Activated gamma-delta T cell treated with anti-CD3 and anti-CD28 coated beads, Interleukin-2, amount 50 U/mL, for 16 hours (primary cell): ENCODE measurements around the gene MAP2K2.
A peak's percentile ranks its signal among the peaks of the same experiment; 100 is the strongest.

Experiments
- DNase-seq: peaks from one replicate; pipeline ENCODE4 v3.0.0-alpha.2; 2020; ENCODE audit warnings: low read depth

MAP2K2 gene

DNA sequence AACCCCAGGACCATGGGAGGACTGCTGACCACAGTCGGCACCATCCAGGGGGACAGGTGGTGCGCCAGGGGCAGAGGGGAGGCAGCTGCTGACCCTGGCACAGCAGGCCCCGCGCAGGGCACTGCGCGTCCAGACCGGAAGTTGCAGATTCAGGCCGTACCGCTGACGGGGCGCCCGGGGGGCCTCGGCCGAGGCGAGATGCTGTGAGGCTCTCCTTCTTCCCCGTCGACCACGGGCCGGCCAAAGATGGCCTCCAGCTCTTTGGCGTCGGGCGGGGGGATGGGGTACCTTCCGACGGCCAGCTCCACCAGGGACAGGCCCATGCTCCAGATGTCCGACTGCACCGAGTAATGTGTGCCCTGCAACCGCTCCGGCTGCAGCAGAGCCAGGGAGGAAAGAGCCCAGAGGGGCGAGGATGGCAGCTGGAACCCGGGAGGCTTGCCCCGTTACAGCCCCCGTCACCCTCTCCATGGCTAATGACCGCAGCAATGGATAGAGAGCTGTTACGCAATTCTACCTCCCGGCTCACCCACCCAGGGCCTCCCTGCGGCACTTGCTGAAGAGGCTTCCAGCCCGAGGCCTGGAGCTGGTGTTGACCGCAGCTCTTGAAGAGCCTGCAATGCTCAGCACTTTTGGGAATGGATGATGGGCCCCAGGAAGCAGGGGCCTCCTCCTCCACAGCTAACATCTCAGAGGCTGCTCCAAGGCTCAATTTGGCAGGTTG, 24.7 kb downstream of the MAP2K2 start:
- no peak for DNase-seq

DNA sequence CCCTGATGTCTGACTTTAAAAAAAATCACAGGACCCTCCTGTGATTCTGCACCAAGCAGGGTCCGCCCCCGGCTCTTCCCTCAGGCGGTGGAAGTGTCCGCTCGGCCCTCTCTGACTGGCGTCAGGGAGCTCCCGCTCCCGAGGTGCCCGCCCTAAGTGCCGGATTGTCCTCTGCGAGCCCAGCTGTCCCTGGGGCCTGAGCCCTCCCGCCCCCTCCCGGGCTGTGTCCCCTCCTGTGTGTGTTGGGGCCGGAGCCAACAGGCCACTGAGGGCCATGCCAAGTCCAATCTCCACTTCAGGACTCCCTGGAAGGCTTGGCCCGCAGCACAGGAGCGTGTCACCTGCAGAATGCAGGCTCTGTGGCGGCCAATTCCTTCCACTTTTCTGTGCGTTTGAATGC, 25.4 kb downstream of the MAP2K2 start:
- DNase-seq: no peak

DNA sequence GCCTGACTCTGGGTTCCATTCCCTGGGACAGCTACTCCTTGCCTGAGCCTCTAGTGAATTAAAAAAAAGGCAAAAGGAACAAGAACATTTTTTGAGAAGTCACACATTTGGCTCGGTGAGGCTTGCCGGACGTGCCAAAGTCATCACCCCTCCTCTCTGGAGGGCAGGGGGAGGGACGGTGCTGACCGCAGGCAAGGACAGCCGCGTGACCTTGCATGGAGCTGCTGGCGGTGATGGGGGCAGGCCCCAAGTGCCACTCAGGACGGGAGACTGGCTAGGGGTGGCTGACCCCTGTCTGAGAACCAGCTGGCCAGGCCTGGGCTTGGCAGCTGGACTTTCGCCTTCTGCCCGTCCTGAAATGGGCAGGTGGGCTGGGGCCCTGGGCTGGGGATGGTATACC, 26.4 kb downstream of the MAP2K2 start:
- no peak for DNase-seq

DNA sequence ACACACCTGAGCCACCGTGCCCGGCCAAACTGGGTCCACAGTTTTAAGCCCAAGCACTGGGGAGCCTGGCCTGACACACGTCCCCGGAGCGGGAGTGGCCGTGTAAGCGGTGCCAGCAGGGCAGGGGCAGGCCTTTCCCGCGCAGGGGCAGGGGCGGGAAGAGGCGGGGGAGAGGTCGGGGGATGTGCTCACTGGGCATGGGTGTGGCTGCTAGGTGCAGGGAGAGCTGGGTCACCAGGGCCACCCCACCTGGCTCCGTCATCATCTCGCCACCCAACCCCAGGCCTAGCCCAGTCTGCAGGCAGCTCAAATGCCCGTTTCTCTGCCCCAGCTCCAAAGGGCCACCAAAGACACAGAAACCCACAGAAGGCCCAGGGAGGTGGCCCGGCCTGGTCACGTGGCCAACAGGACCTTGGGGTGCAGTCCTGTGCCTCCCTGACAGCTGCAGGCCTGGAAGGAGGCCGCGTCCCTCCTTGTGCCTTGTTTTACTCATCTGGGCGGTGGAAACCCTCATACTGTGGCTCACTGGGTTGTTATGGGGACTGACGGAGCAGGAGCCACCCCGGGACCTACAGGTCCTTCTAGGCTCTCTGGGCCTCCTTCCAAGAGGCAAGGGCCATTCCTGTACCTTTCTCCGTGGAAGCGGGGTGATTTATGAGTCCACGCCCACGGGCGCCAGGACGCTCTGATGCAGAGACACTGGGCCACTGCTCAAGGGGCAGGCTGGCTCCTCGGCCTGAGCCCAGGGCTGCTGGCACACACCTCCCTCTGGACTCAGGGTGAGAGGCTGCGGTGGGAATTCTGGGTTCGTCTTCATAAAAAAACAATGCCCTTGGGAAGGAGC, 27.7 kb downstream of the MAP2K2 start:
- no peak for DNase-seq

DNA sequence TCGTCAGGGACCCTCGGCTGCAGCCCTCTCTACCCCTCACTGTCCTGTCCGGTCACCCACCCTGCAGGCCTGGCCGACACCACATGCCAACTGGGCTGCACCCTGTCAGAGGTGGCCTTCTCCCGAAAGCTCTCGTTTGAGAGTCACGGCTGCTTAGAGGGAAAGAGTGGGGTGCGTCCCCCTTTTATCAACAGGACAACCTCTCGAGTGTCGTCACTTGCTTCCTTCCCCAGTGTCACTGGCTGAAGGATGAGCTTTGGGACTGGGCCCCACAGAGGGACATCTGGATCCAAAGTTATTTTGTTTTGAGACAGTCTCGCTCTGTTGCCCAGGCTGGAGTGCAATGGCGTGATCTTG, 28.5 kb downstream of the MAP2K2 start:
- DNase-seq: no peak

DNA sequence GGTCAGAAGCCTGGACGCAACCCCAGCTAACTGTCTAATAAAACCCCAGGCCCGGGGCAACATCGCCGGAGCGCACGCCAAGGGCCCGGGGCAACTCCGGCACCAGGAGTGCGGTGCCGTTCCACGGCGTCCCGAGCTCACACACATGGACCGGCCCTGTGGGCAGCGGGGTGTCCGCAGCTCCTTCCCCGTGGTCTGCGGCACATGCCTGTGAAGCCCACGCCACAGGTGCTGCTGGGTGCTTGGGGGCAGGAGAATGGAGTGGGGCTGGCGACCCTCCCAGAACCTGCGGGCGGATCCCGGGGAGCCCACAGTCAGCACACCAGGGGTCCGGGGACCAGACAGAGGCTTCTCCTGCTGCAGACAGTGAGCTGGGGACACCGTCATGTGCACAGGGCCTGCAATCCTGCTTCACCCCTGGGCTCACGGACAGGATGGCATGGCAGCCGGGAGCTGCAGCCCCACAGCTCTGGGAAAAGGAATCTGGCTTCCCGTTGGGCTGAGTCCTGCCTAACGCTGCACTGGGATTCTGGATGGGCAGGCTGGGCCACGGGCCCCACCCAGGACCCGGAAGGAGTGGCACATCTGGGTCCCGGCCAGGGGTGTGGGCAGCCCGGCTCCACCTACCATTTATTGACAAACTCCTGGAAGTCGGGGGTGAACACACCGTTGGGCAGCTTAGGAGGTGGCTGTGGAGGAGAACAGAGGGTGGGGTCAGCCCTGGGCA, 29.0 kb downstream of the MAP2K2 start:
- DNase-seq: no peak

DNA sequence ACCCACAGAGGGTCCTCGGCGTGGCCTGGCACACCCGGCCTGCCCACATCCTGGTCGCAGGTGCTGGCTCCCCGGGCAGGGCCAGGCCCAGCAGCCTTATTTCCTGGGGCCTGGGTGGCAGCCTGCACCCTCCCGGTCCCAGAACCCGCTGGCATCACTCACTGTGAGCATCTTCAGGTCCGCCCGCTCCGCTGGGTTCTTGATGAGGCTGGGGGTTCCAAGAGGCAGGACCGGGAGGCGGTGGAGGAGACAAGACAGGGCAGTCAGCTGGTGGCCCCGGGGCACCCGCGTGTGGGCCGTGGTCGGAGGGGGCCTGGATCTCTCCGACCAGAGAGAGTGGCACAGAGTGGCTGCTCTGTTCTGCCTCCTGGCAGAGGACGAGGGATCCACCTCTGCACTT, 29.6 kb downstream of the MAP2K2 start:
- no peak for DNase-seq

DNA sequence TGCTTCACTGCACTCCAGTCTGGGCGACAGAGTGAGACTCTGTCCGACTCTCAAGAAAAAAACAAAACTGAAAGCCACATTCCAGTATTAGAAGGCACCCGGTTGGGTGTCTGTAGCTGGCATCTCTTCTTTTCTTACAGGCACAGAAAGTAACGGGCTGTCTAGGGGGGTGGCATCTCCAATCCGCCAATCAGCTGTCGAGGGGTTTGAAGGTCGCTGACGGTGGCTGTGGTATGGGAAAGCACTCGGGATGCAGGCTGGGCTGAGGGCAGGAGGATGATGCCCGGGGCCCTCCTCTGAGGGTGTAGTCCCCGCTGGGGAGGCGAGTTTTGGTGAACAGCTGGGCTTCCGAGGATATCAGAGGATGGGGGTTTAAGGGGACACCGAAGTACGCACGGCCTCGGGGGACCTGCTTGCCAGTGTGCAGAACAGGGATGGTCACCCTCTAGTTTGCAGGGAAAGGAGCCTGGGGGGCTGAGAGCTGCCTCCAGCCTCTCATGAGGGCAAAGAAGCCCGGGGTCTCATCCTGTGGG, 30.2 kb downstream of the MAP2K2 start:
- DNase-seq: no peak

DNA sequence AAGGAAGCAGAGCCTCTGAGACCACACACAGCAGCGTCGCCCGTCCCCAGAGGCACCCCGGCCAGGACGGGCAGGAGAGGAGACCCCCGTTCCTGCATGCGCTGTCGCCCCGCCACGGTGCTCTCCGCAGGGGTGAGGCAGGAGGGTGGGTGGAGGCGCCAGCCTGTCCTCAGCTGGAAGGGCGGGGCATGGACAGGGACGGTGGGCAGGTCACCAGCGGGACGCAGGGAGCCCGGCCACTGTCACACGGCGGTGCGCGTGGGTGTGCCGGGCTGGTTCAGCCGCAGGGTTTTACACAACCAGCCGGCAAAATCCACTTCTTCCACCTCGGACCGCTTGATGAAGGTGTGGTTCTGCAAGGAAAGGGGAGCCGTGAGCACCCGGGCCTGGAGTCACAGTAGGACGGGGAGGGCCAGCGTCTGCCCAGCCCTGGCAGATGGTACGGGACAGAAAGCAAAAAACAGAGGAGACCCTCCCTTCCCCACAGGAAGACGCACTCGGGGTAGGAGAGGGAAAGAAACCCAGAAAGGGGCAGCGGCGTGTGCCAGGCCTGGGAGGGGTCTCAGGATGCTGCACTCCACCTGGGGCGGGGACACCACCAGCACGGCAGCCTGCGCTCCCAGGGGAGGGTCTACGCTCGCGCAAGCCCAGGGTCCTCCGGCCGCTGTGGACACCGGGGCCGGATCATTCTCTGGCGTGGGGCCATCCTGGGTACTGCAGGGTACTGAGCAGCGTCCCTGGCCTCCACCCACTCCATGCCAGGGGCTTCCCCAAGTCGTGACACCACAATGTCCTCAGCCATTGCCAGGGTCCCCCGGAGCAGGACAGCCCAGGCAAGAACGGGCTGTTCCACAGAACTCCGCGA, 33.3 kb downstream of the MAP2K2 start:
- no peak for DNase-seq

DNA sequence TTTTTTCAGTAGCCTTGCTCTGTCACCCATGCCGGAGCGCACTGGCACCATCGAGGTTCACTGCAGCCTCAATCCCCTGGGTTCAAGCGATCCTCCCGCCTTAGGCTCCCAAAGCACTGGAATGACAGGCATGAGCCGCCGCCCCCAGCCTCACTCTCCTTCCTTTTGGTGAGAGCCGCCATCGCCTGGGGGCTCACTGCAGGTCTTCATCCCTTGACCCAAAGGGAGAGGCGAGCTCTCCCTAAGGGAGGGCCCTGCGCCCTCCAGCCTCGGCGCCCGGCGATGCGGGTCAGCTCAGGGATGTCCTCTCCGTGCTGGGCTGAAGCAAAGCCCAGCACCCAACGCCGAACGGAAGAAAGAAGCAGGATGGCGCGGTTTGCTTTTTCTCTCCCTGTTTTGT, 34.0 kb downstream of the MAP2K2 start:
- DNase-seq: no peak

DNA sequence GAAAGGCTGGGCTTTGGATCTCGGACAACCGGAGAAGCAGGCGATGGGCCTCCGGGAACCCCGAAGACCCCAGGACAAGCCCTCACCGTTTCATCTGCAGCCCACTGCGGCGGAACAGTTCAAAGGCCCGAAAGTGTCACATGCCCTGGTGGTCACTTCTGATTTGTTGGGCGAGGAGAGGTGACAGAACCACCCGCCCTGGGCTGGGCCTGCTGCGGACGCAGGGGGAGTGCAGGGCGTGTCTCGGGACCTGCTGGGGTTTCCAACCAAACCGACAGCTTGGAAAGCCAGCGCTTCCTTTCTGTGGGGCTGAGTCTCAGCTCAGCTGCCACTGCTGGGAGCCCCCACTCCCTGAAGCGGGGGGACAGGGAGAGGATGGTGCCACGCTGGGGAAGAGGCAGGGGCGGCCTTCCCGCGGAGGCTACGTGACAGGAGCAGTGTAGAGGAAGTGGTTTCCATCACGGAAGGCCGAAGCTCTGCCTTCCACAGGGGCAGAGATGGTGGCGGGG, 34.5 kb downstream of the MAP2K2 start:
- DNase-seq: peak; percentile 24

DNA sequence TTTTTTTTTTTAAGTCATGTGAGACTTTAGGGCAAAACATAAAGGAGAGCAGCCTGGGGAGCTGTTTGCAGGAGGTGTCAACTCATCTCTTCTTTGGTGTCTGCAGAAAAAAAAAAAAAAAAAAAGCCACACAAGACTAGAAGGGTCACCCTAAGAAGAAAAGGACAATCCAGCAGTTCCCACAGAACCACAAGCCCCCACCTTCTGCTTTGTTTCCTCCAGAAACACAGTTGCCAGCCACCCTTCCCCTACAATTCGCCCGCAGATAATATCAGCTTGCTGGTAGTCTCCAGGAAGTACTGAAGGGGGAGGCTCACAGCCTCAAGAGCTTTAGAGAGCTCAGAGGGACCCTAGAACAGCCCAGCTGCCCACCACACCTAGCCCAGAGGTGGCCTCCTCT, 34.9 kb downstream of the MAP2K2 start:
- peak; percentile 45 for DNase-seq

DNA sequence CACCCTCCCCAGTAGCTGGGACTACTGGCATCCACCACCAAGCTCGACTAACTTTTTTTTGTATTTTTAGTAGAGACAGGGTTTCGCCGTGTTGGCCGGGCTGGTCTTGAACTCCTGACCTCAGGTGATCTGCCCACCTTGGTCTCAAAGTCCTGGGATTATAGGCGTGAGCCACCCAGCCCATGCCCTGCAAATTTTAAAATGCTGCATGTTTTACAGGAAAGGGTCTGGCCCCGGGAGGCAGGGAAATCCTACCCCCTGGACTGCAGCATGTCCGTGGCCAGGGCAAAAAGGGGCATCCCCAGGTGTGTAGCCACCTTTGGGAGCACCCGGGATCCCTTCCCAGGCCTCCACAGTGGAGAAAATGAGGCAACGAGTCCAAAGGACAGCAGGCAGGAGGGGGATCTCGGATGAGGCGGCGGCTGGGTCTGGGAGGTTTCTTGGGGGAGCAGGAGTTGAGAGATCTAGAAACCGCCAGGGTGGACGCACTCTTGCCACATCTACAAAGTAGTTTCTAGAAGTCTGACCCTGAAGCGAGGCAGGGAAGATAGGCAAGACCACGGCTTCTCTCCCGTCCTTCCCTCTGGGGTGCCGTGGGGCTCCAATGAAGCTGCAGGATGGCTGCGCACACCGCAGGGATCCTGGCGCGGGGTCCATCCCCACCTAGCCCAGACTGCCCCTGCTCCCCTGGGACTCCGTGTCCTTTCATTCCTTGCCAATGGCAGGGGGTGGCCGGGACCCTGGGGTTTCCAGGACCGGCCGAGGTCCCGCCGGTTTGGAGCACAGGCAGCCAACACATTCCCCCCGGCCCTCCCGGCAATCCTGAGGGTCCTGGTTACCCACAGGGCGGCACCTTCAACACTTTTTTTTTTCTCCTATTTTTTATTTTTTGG, 35.9 kb downstream of the MAP2K2 start:
- no peak for DNase-seq

DNA sequence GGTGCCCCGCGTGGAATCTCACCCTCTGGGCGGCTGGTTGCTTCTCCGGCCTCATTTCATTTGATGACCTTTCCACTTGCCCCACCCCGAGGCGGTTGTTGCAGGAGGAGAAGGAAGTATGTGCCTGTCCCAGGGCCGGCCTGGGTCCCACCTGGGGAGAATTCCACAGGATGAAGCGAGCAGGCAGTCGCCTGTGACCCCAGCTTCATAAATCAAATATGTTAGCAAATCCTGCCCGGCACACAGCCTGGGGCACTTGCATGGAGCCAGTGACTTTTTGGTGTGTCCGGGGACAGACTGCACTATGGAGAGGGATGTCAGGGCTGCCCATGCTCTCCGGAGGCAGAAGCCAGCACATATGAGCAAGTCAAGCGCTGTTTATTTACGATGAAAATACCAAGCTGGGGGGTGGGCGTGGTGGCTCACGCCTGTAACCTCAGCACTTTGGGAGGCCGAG, 37.5 kb downstream of the MAP2K2 start:
- DNase-seq: no peak

DNA sequence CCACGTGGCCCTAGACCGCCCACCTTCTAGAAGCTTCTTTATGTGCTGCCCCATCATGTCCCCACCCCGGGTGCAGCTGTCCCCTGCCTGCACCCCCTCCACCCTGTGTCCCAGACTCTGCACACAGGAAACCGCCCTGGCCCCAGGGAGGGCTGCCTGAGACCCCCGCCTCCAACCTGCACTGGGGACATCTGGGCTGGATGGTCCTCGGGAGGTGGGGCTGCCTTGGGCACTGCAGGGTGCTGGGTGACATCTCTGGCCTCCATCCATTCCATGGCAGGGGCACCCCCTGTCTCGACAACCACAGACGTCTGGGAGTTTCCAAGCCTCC, 39.4 kb downstream of the MAP2K2 start:
- no peak for DNase-seq

DNA sequence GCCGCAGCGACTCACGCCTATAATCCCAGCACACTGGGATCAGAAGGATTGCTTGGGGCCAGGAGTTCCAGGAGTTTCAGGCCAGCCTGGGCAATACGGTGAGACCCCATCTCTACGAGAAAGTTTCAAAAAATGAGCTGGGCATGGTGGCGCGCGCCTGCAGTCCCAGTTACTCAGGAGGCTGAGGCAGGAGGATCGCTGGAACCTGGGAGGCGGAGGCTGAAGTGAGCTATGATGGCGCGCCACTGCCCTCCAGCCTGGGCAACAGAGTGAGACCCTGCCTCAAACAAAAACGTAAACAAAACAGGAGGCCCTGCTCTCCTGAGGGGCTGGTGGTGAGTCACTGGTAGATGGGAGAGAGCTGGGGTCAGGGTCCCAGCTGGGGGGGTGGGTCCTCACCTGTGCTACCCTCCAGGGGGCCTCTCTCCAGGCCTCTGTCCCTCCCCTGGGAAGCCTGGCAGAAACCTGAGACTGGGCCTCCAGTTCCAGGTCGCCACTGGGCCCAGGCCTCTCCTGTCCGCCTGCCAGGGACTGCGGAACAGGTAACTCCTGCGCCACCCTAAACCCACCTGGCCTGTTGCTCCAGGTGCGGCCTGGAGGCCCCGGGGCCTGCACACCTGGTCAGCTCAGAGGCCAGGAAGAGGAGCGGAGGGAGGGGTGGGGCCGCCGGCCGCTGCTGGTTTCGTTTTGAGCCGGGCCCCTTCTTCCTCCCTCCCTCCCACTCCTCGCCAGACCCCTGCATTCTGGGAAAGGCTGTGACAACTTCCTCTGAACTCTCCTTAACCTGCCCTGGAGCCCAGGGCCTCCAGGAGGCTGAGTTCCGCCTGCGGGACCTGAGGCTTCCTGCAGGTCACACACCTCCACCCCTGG, 40.0 kb downstream of the MAP2K2 start:
- no peak for DNase-seq

DNA sequence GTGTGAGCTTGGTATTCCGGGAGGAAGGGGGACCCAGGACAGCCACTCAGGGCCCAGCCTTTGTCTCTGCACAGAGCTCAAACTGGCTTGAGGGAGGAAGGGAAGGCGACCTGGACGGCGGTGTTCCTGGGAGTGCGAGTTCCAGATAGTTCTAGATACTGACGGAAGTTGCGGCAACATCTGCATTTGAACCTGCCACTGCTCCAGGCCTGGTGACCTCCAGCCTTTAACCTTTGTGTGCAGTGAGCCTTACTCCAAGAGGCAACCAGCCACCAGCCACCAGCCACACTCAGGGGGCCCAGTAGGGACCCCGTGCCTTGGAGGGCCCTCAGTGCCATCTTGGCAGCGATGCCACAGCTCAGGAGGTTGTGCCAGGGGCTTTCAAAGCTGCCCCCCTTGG, 41.8 kb downstream of the MAP2K2 start:
- DNase-seq: no peak

DNA sequence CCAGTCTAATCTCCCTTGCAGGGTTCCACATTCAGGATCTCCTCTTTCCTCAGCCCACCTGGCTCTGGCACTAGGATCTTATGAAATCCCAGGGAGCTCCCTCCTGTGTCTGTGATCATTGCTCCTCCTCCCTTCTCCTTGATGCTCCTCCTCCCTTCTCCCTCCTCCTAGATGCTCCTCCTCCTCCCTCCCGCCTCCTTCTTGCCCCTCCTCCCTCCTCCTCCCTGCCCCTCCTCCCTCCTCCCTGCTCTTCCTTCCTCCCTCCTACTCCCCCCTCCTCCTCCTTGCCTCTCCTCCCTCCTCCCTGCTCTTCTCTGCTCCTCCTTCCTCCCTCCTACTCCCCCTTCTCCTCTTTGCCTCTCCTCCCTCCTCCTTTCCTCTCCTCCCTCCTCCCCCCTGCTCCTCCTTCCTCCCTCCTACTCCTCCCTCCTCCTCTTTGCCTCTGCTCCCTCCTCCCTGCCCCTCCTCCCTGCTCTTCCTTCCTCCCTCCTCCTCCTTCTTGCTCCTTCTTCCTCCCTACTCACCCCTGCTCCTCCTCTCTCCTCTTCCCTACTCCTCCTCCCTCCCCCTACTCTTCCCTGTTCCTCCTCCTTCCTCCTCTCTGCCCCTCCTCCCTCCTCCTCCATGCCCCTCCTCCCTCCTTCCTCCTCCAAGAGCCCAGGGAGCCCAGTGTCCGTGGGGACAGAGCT, 42.3 kb downstream of the MAP2K2 start:
- DNase-seq: no peak

DNA sequence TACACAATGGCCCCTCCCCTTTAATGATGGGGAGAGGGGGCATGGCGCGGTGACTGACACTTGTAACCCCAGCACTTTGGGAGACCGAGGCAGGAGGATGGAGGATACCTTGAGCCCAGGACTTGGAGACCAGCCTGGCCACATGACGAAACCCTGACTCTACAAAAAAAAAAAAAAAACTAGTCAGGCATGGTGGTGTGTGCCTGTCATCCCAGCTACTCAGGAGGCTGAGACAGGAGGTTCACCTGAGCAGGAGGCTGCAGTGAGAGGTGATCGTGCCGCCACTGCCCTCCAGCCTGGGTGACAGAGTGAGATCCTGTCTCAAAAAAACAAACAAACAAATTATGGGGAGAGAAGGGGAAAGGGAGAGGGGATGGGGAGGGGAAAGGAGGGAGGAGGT, 43.4 kb downstream of the MAP2K2 start:
- DNase-seq: no peak
